ENCODE measurements around the gene ANKMY1. TPM values are rescaled to one million over a fixed set of nuclear protein-coding genes. Genes with fewer than 3 reads are reported as not detected.
A peak's percentile ranks its signal among the peaks of the same experiment; 100 is the strongest.

Gene ANKMY1
- total RNA-seq, 2 experiments from 2014 or later, result 25.7 to 26.2 TPM

DNA sequence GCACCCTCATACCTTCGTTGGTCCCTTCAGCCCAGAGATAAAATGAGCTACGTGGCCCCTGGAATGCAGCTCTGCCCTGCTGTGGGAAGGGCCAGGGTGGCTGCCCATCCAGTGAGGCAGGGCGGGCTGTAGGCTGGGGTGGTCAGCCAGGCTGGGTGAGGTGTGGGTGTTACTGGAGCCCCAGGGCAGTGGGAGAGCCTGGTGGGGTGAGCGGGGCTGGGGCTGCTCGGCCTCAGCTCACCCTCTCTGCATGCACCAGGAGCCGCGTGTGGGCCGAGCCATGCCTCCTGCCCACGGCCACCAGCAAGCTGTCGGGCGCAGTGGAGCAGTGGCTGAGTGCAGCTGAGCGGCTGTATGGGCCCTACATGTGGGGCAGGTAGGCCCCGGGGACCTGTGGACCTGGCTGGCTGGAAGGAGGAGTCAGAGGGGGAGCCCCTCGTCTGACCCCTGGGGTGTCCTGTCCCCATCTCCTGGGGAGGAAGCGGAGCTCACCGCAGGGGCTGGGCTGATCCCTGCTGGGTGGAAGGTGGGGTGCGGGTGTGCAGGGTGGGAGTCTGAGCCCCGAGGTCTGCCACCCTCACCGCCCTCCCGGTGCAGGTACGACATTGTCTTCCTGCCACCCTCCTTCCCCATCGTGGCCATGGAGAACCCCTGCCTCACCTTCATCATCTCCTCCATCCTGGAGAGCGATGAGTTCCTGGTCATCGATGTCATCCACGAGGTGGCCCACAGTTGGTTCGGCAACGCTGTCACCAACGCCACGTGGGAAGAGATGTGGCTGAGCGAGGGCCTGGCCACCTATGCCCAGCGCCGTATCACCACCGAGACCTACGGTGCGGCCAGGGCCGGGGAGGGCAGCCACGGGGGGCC, 16.0 kb upstream of the ANKMY1 start:
- TF ChIP-seq, protein P1, sequence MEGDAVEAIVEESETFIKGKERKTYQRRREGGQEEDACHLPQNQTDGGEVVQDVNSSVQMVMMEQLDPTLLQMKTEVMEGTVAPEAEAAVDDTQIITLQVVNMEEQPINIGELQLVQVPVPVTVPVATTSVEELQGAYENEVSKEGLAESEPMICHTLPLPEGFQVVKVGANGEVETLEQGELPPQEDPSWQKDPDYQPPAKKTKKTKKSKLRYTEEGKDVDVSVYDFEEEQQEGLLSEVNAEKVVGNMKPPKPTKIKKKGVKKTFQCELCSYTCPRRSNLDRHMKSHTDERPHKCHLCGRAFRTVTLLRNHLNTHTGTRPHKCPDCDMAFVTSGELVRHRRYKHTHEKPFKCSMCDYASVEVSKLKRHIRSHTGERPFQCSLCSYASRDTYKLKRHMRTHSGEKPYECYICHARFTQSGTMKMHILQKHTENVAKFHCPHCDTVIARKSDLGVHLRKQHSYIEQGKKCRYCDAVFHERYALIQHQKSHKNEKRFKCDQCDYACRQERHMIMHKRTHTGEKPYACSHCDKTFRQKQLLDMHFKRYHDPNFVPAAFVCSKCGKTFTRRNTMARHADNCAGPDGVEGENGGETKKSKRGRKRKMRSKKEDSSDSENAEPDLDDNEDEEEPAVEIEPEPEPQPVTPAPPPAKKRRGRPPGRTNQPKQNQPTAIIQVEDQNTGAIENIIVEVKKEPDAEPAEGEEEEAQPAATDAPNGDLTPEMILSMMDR (IDR thresholded peaks at IDR 0.05), result no peak
- Histone ChIP-seq H3K27me3 (ENCODE audit: control insufficient read depth in 1 of 2, insufficient read depth in 2 of 2, low read length in 2 of 2) (no peaks in the 10 kb centered on the region), H3K36me3 (ENCODE audit: insufficient read depth, low read length) (peaks cover 72% of the 10 kb centered on the region), H3K27ac (ENCODE audit: low read depth in 1 of 2, low read length in 2 of 2) (no peak overlapping the region), H3K4me3 (ENCODE audit: low read length) (no peak overlapping the region), H3K4me1 (ENCODE audit: insufficient read depth, low read length) (peaks cover 67% of the 10 kb centered on the region), H3K9me3 (ENCODE audit: control insufficient read depth in 1 of 2, insufficient read depth in 1 of 2, low read length in 2 of 2) (no peaks in the 10 kb centered on the region)
- intact Hi-C loops (cut with DNase I, micrococcal nuclease), result no loop called here
- ChIA-PET POLR2A (interaction anchor here (1.5 to 2.6 kb wide), 2 partner anchors 12 to 13 kb away, joined by 6 to 11 read pairs; partner anchors contain the start of genes CAPN10 and DUSP28), CTCF (no interaction called here)
- no peak for DNase-seq
- no peaks in the 10 kb centered on the region for H3K27me3 Mint-ChIP-seq
- no peak overlapping the region for H3K27ac Mint-ChIP-seq
- H3K36me3 Mint-ChIP-seq (ENCODE audit: low read depth), result peaks cover 42% of the 10 kb centered on the region
- no peak for ATAC-seq (ENCODE audit: poor library complexity)
- H3K4me1 Mint-ChIP-seq (ENCODE audit: low read depth), result peaks cover 25% of the 10 kb centered on the region
- H3K4me3 Mint-ChIP-seq, result no peak overlapping the region
- no peaks in the 10 kb centered on the region for H3K9me3 Mint-ChIP-seq

DNA sequence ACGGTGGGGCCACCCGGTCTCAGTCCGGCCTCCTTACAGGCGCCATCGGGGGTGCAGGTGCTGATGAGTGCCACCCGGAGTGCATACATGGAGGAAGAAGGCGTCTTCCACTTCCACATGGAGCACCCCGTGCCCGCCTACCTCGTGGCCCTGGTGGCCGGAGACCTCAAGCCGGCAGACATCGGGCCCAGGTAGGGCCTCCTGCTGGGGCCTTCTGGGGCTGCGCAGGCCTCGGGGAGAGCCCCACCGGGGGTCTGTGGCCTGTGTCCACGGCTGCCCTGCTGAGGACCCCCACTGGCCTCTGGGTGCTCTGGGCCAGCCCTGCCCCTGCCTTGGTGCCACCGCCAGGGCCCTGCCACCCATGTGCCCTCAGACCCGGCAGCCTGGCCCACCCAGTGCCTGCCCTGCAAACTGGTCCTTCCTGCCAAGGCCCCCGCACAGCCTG, 15.3 kb upstream of the ANKMY1 start:
- Mint-ChIP-seq H3K4me3 (no peak overlapping the region), H3K27me3 (no peaks in the 10 kb centered on the region), H3K9me3 (no peaks in the 10 kb centered on the region), H3K27ac (no peak overlapping the region), H3K4me1 (ENCODE audit: low read depth) (peaks cover 24% of the 10 kb centered on the region), H3K36me3 (ENCODE audit: low read depth) (peaks cover 37% of the 10 kb centered on the region)
- POLR2A ChIA-PET, result interaction anchor here (1.5 to 2.6 kb wide), 2 partner anchors 12 to 13 kb away, joined by 6 to 11 read pairs; partner anchors contain the start of genes CAPN10 and DUSP28
- Histone ChIP-seq H3K27ac (ENCODE audit: low read depth in 1 of 2, low read length in 2 of 2) (no peak overlapping the region), H3K4me3 (ENCODE audit: low read length) (no peak overlapping the region), H3K4me1 (ENCODE audit: insufficient read depth, low read length) (peaks cover 60% of the 10 kb centered on the region), H3K27me3 (ENCODE audit: control insufficient read depth in 1 of 2, insufficient read depth in 2 of 2, low read length in 2 of 2) (no peaks in the 10 kb centered on the region), H3K9me3 (ENCODE audit: control insufficient read depth in 1 of 2, insufficient read depth in 1 of 2, low read length in 2 of 2) (no peaks in the 10 kb centered on the region), H3K36me3 (ENCODE audit: insufficient read depth, low read length) (peaks cover 67% of the 10 kb centered on the region)
- CTCF ChIA-PET, result no interaction called here
- DNase-seq (no peak), ATAC-seq (ENCODE audit: poor library complexity) (no peak)
- TF ChIP-seq, protein P1 (IDR thresholded peaks at IDR 0.05), result no peak
- intact Hi-C loops (cut with DNase I, micrococcal nuclease), result no loop called here

DNA sequence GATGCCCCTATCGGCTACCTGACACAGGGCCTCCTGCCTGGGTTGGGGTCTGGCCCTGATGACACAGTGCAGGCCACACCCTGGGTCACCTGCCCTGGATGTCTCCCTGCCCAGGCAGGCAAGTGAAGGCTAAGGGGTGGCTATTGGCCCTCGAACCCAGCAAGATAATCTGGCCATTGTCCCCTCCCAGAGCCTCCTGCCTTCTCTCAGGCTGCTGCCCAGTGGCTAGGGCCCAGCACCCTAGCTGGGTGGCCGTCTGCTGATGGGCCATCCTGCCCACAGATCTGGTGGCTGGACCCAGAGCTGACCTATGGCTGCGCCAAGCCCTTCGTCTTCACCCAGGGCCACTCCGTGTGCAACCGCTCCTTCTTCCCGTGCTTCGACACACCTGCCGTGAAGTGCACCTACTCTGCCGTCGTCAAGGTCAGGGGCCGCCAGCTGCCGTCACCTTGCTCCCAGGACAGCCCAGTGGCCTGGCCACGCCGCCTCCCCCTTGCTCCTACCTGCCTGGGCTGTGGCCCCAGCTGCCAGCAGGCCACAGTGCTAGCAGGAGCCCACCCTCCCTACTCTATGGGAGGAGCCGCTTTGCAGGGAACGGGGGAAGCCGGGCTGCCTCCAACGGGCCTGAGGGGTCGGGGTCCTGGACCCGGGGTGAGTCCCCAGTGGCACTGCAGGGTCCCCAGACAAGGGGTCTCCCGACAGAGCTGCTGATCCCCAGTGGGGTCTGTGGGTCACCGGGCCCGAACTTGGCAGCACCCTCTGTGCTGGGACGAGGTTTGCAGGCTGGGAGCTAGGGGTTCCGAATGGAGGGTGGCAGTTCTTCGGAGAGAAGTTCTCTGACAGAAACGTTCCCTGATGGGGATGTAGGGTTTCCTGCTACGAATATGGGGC, 14.6 kb upstream of the ANKMY1 start:
- H3K27me3 Mint-ChIP-seq, result no peaks in the 10 kb centered on the region
- Histone ChIP-seq H3K36me3 (ENCODE audit: insufficient read depth, low read length) (peaks cover 60% of the 10 kb centered on the region), H3K4me1 (ENCODE audit: insufficient read depth, low read length) (peaks cover 60% of the 10 kb centered on the region)

More for the DNA sequence above, 14.6 kb upstream of the ANKMY1 start:
- H3K9me3 Mint-ChIP-seq, result no peaks in the 10 kb centered on the region
- no peak for DNase-seq
- no peaks in the 10 kb centered on the region for H3K27me3 ChIP-seq (ENCODE audit: control insufficient read depth in 1 of 2, insufficient read depth in 2 of 2, low read length in 2 of 2)
- ChIA-PET CTCF (interaction anchor here (2.1 kb wide), 1 partner anchor 8 kb away, joined by 8 read pairs; no protein-coding TSS in a partner anchor), POLR2A (interaction anchor here (1.0 to 2.6 kb wide), 3 partner anchors 11 to 14 kb away, joined by 4 to 11 read pairs (median 6); partner anchors contain the start of genes CAPN10 and DUSP28)
- intact Hi-C loops (cut with DNase I, micrococcal nuclease), result no loop called here
- peaks cover 29% of the 10 kb centered on the region for H3K4me1 Mint-ChIP-seq (ENCODE audit: low read depth)
- no peaks in the 10 kb centered on the region for H3K9me3 ChIP-seq (ENCODE audit: control insufficient read depth in 1 of 2, insufficient read depth in 1 of 2, low read length in 2 of 2)
- ATAC-seq (ENCODE audit: poor library complexity), result no peak
- H3K27ac ChIP-seq (ENCODE audit: low read depth in 1 of 2, low read length in 2 of 2), result no peak overlapping the region
- peak overlapping the region; percentile 30 for H3K27ac Mint-ChIP-seq
- peak overlapping the region; percentile 25 for H3K4me3 Mint-ChIP-seq
- TF ChIP-seq, protein P1 (IDR thresholded peaks at IDR 0.05), result no peak
- no peak overlapping the region for H3K4me3 ChIP-seq (ENCODE audit: low read length)
- H3K36me3 Mint-ChIP-seq (ENCODE audit: low read depth), result peaks cover 39% of the 10 kb centered on the region
